ENCODE results near the gene GPSM3.

Gene GPSM3

GRCh38 chr6:32174416-32174815 lies 18.0 kb downstream of the GPSM3 start:
- Histone ChIP-seq H3K4me3 (ENCODE audit: low read depth, low read length) (no peak overlapping the region), H3K27ac (no peak overlapping the region), H3K36me3 (replicated peaks) (peaks cover 14% of the 10 kb centered on the region), H3K27me3 (replicated peaks) (no peaks in the 10 kb centered on the region)
- in situ Hi-C loops (cut with HindIII; ENCODE audit: low pct_ligation_motif_present, low sequenced_read_pairs): no loop called here
- DNase-seq: no peak
- no peak for TF ChIP-seq CTCF (IDR thresholded peaks at IDR 0.05; ENCODE audit: low read depth, low read length, missing control alignments)

GRCh38 chr6:32173051-32173727 lies 19.3 kb downstream of the GPSM3 start:
- no peak overlapping the region for H3K27ac ChIP-seq

GRCh38 chr6:32171234-32171633 lies 21.2 kb downstream of the GPSM3 start:
- no peak overlapping the region for H3K4me3 ChIP-seq (ENCODE audit: low read depth, low read length)
- peaks cover 42% of the 10 kb centered on the region for H3K36me3 ChIP-seq (replicated peaks)
- H3K27ac ChIP-seq: no peak overlapping the region
- no peaks in the 10 kb centered on the region for H3K27me3 ChIP-seq (replicated peaks)
- in situ Hi-C loops (cut with HindIII; ENCODE audit: low pct_ligation_motif_present, low sequenced_read_pairs): no loop called here
- no peak for TF ChIP-seq CTCF (IDR thresholded peaks at IDR 0.05; ENCODE audit: low read depth, low read length, missing control alignments)
- no peak for DNase-seq

More at GRCh38 chr6:32173051-32173727, 19.3 kb downstream of the GPSM3 start:
- in situ Hi-C loops (cut with HindIII; ENCODE audit: low pct_ligation_motif_present, low sequenced_read_pairs): no loop called here
- Histone ChIP-seq H3K4me3 (ENCODE audit: low read depth, low read length) (no peak overlapping the region), H3K36me3 (replicated peaks) (peaks cover 26% of the 10 kb centered on the region), H3K27me3 (replicated peaks) (no peaks in the 10 kb centered on the region)
- no peak for DNase-seq
- TF ChIP-seq CTCF (IDR thresholded peaks at IDR 0.05; ENCODE audit: low read depth, low read length, missing control alignments): no peak

- TF ChIP-seq CTCF (IDR thresholded peaks at IDR 0.05; ENCODE audit: low read depth, low read length, missing control alignments): no peak
- H3K27me3 ChIP-seq (replicated peaks): no peaks in the 10 kb centered on the region
- no peak for DNase-seq
- in situ Hi-C loops (cut with HindIII; ENCODE audit: low pct_ligation_motif_present, low sequenced_read_pairs): no loop called here
- H3K36me3 ChIP-seq (replicated peaks): peaks cover 42% of the 10 kb centered on the region
- H3K4me3 ChIP-seq (ENCODE audit: low read depth, low read length): no peak overlapping the region
- H3K27ac ChIP-seq: no peak overlapping the region
Measured at GRCh38 chr6:32170294-32170693, 22.1 kb downstream of the GPSM3 start.

GRCh38 chr6:32168807-32169591 lies 23.4 kb downstream of the GPSM3 start:
- H3K4me3 ChIP-seq (ENCODE audit: low read depth, low read length): no peak overlapping the region
- H3K27me3 ChIP-seq (replicated peaks): no peaks in the 10 kb centered on the region
- in situ Hi-C loops (cut with HindIII; ENCODE audit: low pct_ligation_motif_present, low sequenced_read_pairs): no loop called here
- H3K36me3 ChIP-seq (replicated peaks): peaks cover 42% of the 10 kb centered on the region
- peak; percentile 4 for TF ChIP-seq CTCF (IDR thresholded peaks at IDR 0.05; ENCODE audit: low read depth, low read length, missing control alignments)
- H3K27ac ChIP-seq: no peak overlapping the region
- DNase-seq: no peak

All from brain microvascular endothelial cell (primary cell).